Activated naive CD8-positive, alpha-beta T cell treated with anti-CD3 and anti-CD28 coated beads for 36 hours (primary cell): ENCODE results near the gene GJA8. TPM values are rescaled to one million over a fixed set of nuclear protein-coding genes. Genes with fewer than 3 reads are reported as not detected.
A peak's percentile ranks its signal among the peaks of the same experiment; 100 is the strongest.
"Not testable (repeated sequence)": the region's sequence is repeated elsewhere in the genome, so short reads cannot be mapped to it uniquely, and the experiment has no call there.

Source experiments
- DNase-seq: peaks from one replicate; pipeline ENCODE4 v3.0.0; 2021
- H3K27ac Mint-ChIP-seq: one replicate; pipeline ENCODE4 v1.8.0; 2022; ENCODE audit warnings: mild to moderate bottlenecking, moderate library complexity, mixed read lengths
- H3K27me3 Mint-ChIP-seq: one replicate; pipeline ENCODE4 v1.8.0; 2022; ENCODE audit warnings: mild to moderate bottlenecking, mixed read lengths
- H3K36me3 Mint-ChIP-seq: one replicate; pipeline ENCODE4 v1.8.0; 2021; ENCODE audit warnings: mild to moderate bottlenecking, mixed read lengths
- H3K4me1 Mint-ChIP-seq: one replicate; pipeline ENCODE4 v1.8.0; 2021; ENCODE audit warnings: mixed read lengths
- H3K4me3 Mint-ChIP-seq: one replicate; pipeline ENCODE4 v1.8.0; 2022; ENCODE audit warnings: mild to moderate bottlenecking, moderate library complexity, mixed read lengths
- H3K9me3 Mint-ChIP-seq: one replicate; pipeline ENCODE4 v1.8.0; 2022; ENCODE audit warnings: mixed read lengths
- total RNA-seq, 2 experiments: library from RNA; stranded (reverse); gene quantifications; one replicate each; pipeline ENCODE4 v1.2.3, GENCODE V29; 2021

GJA8 gene
- not detected for total RNA-seq

DNA sequence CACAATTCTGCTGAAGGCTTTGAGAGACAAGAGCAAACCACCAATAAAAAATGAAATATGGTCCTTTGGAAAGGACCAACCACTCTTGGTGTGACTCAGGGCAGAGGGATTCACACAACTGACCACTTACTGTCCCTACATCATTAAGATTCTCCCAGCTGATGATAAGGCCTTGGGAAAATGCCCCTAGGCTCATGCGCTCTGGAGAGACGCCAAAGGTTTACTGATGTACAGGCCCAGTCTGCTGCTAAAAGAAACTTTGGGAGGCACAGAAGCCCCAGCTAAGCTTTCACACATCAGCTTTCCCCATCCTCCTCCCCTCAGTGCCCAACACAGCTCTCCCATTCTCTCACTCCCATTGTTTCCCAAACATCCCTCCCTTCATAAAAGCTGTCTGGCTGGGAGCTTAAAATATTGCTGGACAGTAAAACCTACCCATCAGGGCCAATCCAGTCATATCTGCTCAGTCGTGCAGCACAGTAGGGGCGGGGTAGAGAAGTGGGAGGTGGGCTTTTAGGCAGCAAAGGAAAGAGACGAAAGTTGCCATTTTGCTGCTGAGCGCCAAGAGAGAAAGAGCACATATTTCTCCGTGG, at the start of gene GJA8:
GJA8 (plus strand) TSS at position 543 of the 593 bp plus-strand sequence. CDS start 5,161 bp downstream, outside the sequence.
- no peak within 1 kb of the TSS for H3K27ac Mint-ChIP-seq

GRCh38 chr1:147853391-147853790, 49.2 kb upstream of the GJA8 start:
- H3K27ac Mint-ChIP-seq, result no peak overlapping the region
- H3K9me3 Mint-ChIP-seq, result no peaks in the 10 kb centered on the region
- H3K4me3 Mint-ChIP-seq, result no peak overlapping the region
- H3K27me3 Mint-ChIP-seq, result peaks cover 18% of the 10 kb centered on the region
- no peaks in the 10 kb centered on the region for H3K4me1 Mint-ChIP-seq
- DNase-seq, result no peak
- no peaks in the 10 kb centered on the region for H3K36me3 Mint-ChIP-seq

More for the DNA sequence above, at the start of gene GJA8:
- Mint-ChIP-seq H3K36me3 (no peaks in the 10 kb centered on the region), H3K4me1 (peaks cover 10% of the 10 kb centered on the region), H3K9me3 (no peaks in the 10 kb centered on the region), H3K4me3 (no peak within 1 kb of the TSS), H3K27me3 (no peaks in the 10 kb centered on the region)
- no peak for DNase-seq

DNA sequence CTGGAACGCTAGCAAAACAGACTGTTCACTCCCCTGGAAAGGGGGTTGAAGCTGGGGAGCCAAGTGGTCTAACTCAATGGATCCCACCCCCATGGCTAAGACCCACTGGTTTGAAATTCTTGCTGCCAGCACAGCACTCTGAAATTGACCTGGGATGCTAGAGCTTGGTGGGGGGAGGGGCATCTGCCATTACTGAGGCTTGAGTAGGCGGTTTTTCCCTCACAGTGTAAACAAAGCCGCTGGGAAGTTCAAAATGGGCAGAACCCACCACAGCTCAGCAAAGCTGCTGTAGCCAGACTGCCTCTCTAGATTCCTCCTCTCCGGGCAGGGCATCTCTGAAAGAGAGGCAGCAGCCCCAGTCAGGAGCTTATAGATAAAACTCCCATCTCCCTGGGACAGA, 47.6 kb upstream of the GJA8 start:
- not testable (repeated sequence) for H3K4me1 Mint-ChIP-seq, DNase-seq, H3K36me3 Mint-ChIP-seq, H3K9me3 Mint-ChIP-seq, H3K27ac Mint-ChIP-seq, H3K4me3 Mint-ChIP-seq
- H3K27me3 Mint-ChIP-seq, result peaks cover 14% of the 10 kb centered on the region

DNA sequence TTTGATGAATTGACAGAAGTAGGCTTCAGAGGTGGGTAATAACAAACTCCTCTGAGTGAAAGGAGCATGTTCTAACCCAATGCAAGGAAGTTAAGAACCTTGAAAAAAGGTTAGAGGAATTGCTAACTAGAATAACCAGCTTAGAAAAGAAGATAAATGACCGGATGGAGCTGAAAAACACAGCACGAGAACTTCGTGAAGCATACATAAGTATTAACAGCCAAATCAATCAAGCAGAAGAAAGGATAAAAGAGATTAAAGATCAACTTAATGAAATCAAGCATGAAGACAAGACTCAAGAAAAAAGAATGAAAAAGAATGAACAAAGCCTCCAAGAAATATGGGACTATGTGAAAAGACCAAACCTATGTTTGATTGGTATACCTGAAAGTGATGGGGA, 46.6 kb upstream of the GJA8 start:
- not testable (repeated sequence) for H3K4me3 Mint-ChIP-seq, DNase-seq, H3K4me1 Mint-ChIP-seq

DNA sequence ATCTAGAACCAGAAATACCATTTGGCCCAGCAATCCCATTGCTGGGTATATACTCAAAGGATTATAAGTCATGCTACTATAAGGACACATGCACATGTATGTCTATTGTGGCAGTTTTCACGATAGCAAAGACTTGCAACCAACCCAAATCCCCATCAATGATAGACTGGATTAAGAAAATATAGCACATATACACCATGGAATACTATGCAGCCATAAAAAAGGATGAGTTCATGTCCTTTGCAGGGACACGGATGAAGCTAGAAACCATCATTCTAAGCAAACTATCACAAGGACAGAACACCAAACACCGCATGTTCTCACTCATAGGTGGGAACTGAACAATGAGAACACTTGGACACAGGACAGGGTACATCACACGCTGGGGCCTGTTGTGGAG, 35.4 kb upstream of the GJA8 start:
- DNase-seq, H3K9me3 Mint-ChIP-seq, H3K4me3 Mint-ChIP-seq, H3K36me3 Mint-ChIP-seq, H3K27me3 Mint-ChIP-seq, H3K27ac Mint-ChIP-seq, H3K4me1 Mint-ChIP-seq: not testable (repeated sequence)

More for the DNA sequence above, 46.6 kb upstream of the GJA8 start:
- H3K27ac Mint-ChIP-seq, H3K9me3 Mint-ChIP-seq, H3K36me3 Mint-ChIP-seq: not testable (repeated sequence)
- peaks cover 14% of the 10 kb centered on the region for H3K27me3 Mint-ChIP-seq

DNA sequence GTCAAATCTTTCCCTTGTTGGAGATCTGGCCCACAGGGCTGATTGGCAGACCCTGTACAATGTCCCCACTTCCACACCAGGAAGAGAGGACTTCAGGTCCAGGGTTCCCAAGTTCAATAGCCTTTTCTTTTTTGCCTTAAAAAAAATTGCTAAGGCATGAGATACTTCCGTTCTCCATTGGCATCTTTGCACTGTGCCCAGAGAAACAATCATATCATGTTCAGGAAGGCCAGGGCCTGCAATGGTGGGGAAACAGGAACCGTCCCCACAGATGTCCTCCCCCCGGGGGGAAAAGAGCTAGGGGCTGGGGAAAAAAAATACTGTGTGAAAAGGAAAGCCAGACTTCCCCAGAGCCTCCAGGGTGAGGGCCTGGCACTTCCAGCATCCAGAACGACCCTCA, 24.6 kb upstream of the GJA8 start:
- no peak overlapping the region for H3K4me3 Mint-ChIP-seq
- no peak overlapping the region for H3K27ac Mint-ChIP-seq
- no peak for DNase-seq
- H3K36me3 Mint-ChIP-seq, result no peaks in the 10 kb centered on the region
- peaks cover 5% of the 10 kb centered on the region for H3K9me3 Mint-ChIP-seq
- H3K27me3 Mint-ChIP-seq, result peaks cover 10% of the 10 kb centered on the region
- no peaks in the 10 kb centered on the region for H3K4me1 Mint-ChIP-seq

- H3K27ac Mint-ChIP-seq, result no peak overlapping the region
- H3K4me1 Mint-ChIP-seq, result no peaks in the 10 kb centered on the region
- H3K36me3 Mint-ChIP-seq, result no peaks in the 10 kb centered on the region
These were observed 22.7 kb upstream of the GJA8 start for GRCh38 chr1:147879911-147880310.

DNA sequence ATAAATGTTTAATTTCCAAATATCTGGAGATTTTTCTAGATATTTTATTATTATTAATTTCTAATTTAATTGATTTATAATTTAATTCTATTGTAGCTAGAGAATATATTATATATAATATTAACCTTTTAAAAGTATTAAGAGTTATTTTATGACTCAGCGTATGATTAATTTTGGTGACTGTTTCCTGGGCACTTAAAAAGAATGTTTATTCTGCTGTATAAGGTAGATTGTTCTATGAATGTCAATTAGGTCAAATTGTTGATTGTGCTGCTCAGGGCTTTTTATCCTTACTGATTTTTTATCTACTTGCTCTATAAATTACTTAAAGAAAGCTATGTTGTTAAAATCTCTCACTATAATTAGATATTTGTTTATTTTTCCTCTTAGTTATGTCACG, 20.1 kb upstream of the GJA8 start:
- no peaks in the 10 kb centered on the region for H3K4me1 Mint-ChIP-seq
- no peak overlapping the region for H3K27ac Mint-ChIP-seq
- no peak for DNase-seq
- H3K4me3 Mint-ChIP-seq, result no peak overlapping the region
- peaks cover 5% of the 10 kb centered on the region for H3K9me3 Mint-ChIP-seq
- no peaks in the 10 kb centered on the region for H3K36me3 Mint-ChIP-seq
- H3K27me3 Mint-ChIP-seq, result peaks cover 6% of the 10 kb centered on the region

More at GRCh38 chr1:147879911-147880310, 22.7 kb upstream of the GJA8 start:
- Mint-ChIP-seq H3K9me3 (peaks cover 5% of the 10 kb centered on the region), H3K4me3 (no peak overlapping the region), H3K27me3 (peaks cover 10% of the 10 kb centered on the region)
- DNase-seq, result no peak

DNA sequence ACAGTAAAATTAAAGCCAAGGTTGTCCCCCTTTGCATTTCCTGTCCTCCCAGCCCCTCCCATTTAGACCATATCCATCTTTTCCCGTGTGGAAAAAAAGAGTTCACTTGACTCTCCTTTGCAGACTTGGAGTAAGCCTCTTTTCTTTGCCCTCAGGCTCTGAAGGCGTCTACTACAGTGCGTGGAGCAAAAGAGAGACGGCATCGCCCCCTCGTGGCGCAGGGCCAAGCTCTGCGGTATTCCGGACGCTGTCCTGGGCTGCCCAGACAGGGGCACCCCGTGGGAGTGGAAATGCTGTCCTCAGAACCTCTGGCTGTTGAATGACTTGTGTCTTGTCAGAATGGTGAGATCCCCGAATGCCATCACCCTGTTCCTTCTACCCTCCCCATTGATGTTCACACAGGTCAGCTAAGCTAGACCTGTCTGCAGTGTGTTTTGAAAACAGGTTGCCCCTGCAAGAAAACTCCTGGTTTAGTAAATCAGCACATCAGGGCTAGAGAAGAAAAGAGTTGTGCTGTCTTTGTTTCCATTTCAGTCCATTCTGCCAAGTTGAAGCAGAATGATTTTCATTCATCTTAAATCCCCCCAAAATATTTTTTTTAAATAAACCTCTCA, 12.3 kb upstream of the GJA8 start:
- peaks cover 5% of the 10 kb centered on the region for H3K4me1 Mint-ChIP-seq
- H3K9me3 Mint-ChIP-seq, result no peaks in the 10 kb centered on the region
- H3K4me3 Mint-ChIP-seq, result no peak overlapping the region
- H3K36me3 Mint-ChIP-seq, result no peaks in the 10 kb centered on the region
- no peaks in the 10 kb centered on the region for H3K27me3 Mint-ChIP-seq
- DNase-seq, result peak; percentile 59
- no peak overlapping the region for H3K27ac Mint-ChIP-seq

DNA sequence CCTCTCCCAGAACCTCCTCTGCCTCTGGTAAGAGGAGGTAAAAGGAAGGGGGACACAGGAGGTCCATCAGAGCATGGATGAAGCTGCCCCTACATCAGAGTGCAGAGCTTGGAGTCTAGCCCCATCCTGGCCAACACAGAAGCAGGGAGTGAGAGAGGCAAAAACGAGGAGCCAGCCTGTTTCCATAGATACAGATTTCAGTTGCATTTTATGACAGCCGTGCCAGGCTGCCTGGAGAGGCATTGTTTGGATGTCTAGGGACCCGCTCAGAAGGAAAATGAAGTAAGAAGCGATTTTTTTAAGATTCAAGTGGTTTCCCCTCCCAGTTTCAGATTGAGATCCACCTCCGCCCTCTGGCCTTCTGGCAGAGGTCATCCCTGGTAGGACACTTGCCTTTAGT, 11.5 kb upstream of the GJA8 start:
- no peak for DNase-seq
- Mint-ChIP-seq H3K9me3 (no peaks in the 10 kb centered on the region), H3K4me1 (peaks cover 5% of the 10 kb centered on the region), H3K36me3 (no peaks in the 10 kb centered on the region), H3K27me3 (no peaks in the 10 kb centered on the region), H3K4me3 (no peak overlapping the region), H3K27ac (no peak overlapping the region)

DNA sequence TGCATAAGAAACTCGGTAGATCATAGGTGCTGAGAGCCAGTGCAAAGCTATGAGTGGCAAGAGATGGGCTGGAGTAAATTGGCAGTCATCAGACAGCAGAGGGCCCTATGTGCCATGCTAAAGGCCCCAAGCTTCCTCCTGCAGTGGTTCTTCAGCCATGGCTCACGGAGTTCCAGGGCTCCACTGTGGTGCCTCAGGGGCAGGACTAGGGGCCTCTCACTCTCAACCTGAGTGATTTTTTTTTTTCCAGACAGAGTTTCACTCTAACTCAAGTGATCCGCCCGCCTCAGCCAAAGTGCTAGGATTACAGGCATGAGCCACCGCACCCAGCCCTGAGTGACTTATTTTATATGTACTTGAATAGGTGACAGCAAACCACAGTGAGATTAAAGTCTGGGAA, 10.4 kb upstream of the GJA8 start:
- no peaks in the 10 kb centered on the region for H3K9me3 Mint-ChIP-seq
- peak; percentile 4 for DNase-seq
- peaks cover 5% of the 10 kb centered on the region for H3K4me1 Mint-ChIP-seq
- H3K4me3 Mint-ChIP-seq, result no peak overlapping the region
- H3K27ac Mint-ChIP-seq, result no peak overlapping the region
- H3K27me3 Mint-ChIP-seq, result no peaks in the 10 kb centered on the region
- H3K36me3 Mint-ChIP-seq, result no peaks in the 10 kb centered on the region

DNA sequence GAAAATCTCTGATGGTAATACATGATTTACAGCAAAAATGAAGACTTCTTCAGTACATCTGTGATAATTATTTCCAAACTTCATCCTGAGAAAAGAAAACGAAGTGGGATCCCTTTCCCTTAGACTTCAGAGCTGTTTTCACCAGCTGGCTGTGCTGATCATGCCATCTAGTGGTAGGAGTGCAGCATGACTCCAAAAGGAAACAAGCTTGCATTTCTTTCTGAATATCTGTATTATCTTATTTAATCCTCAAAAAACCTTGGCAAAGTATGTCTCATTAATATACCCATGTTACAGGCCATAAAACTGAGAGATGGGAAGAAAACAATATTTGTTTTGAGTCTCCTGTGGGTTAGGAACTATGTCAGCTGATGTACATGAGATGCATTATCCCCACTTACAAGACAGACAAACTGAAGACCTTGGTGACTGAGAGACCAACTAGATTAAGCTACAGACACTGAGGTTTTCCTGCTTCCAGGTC, 9.8 kb upstream of the GJA8 start:
- H3K36me3 Mint-ChIP-seq, result no peaks in the 10 kb centered on the region
- no peak overlapping the region for H3K27ac Mint-ChIP-seq

GRCh38 chr1:147895123-147895522, 7.5 kb upstream of the GJA8 start:
- DNase-seq, result no peak
- Mint-ChIP-seq H3K36me3 (no peaks in the 10 kb centered on the region), H3K27ac (no peak overlapping the region), H3K4me1 (peaks cover 4% of the 10 kb centered on the region), H3K9me3 (no peaks in the 10 kb centered on the region), H3K27me3 (no peaks in the 10 kb centered on the region), H3K4me3 (no peak overlapping the region)

More for the DNA sequence above, 9.8 kb upstream of the GJA8 start:
- H3K9me3 Mint-ChIP-seq, result no peaks in the 10 kb centered on the region
- H3K4me1 Mint-ChIP-seq, result peaks cover 5% of the 10 kb centered on the region
- H3K27me3 Mint-ChIP-seq, result no peaks in the 10 kb centered on the region
- H3K4me3 Mint-ChIP-seq, result no peak overlapping the region
- DNase-seq, result peak; percentile 13

DNA sequence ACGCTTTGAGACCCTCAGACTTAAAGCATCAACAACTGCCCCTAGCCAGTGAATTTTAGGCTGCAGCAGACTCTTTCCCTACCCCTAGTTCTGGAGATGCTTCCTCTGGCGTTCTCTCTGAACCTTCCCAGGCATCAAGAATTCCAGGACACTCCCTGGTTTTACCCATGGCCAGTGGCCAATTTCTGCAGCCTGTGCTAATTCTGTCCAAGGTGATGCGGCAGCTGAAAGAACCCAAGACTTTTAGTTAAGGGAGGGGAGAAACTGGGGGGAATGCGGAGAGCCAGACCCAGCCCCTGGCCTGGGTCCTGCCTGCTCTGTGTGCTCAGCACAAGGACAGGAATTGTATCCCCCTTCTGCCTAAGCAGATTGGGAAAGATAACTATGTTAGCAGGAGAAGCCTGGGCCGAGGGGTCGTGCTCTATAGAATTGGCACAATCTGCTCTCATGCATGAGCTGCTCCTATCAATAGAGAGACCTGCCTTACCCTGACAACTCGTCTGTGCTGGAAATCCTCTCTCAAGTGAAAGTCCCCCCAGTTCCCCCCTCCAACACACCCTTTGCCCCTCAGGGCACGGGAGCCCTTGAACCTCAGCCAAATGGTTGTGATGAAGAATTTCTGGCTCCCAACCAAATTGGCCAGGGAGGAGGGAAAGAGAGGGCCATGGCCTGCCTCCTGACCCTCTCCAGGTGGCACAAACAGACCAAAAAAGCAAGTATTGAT, 5.4 kb upstream of the GJA8 start:
- Mint-ChIP-seq H3K9me3 (no peaks in the 10 kb centered on the region), H3K27me3 (no peaks in the 10 kb centered on the region), H3K36me3 (no peaks in the 10 kb centered on the region), H3K27ac (no peak overlapping the region), H3K4me1 (no peaks in the 10 kb centered on the region), H3K4me3 (no peak overlapping the region)
- DNase-seq, result no peak

DNA sequence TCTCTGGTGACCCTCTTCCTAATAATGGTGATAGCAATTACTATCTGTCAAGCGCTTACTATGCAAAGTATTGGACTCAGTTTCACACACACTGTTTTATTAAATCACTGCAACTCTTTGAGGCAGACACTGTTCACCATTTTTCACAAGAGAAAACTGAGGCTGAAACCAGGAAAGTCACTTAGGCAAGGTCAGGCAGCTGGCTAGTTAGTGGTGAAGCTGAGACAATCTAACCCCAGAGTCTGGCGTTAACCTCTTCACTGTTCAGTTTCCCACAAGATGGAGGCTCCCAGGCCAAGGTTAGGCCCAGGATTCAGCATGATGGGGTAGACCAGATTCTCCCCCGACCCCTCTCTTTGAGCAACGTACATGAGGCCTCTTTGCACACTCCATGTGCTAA, 4.8 kb upstream of the GJA8 start:
- Mint-ChIP-seq H3K27ac (no peak overlapping the region), H3K4me3 (no peak overlapping the region), H3K27me3 (no peaks in the 10 kb centered on the region), H3K36me3 (no peaks in the 10 kb centered on the region), H3K4me1 (no peaks in the 10 kb centered on the region), H3K9me3 (no peaks in the 10 kb centered on the region)
- no peak for DNase-seq
